HG03139 (cell line): ENCODE measurements around the gene UBC.
"Not testable (repeated sequence)": the region's sequence is repeated elsewhere in the genome, so short reads cannot be mapped to it uniquely, and the experiment has no call there.

Experiments
- ATAC-seq: cut with Tn5 transposase; IDR thresholded peaks from one replicate; pipeline ENCODE4 v1.9.1; 2021; ENCODE audit not compliant: unreplicated experiment

Gene UBC

DNA sequence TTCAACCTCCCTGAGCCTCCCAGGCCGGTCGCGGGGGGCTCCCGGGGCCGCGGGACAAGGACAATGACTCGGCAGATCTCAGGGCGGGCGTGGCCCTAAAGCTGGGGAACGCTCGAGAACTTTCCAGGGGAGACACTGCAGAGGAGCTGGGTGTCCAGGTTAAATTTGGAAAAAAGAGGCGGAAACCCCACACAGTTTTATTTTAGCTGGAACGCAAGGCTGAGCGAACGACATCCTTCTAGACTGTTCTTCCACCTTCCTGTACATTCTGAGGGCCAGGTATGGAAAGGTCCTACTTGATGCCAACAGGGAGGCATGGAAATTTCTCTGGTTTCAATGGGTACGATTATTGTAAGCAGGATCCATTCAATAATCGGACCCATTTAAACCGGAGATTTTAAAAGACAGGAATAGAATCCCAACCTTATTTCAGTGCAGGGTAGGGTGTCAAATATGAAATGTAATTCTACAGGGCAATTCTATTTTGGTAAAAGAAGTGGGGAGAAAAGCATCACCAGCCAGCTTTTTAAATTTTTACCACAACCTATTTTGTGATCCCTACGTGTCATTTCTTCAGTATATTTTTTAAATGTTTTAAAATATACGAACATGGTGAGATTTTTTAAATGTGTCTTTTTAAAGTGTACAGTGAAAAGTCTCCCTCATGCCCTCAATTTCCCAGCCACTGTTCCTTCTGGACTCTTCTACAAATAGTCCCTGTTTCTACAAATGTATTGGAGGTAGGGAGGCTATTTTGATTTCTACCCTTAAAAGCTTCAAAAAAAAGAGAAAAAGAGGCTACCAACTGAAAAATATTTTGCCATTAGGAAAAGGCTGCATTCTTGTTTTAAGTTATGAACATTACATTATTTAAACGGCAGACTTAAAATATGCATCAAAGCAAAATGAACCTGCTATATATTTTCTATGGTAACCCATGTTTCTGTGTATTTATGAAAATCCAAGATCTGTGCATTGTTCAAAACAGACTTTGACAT, 1.1 kb upstream of the UBC start:
- no peak for ATAC-seq

DNA sequence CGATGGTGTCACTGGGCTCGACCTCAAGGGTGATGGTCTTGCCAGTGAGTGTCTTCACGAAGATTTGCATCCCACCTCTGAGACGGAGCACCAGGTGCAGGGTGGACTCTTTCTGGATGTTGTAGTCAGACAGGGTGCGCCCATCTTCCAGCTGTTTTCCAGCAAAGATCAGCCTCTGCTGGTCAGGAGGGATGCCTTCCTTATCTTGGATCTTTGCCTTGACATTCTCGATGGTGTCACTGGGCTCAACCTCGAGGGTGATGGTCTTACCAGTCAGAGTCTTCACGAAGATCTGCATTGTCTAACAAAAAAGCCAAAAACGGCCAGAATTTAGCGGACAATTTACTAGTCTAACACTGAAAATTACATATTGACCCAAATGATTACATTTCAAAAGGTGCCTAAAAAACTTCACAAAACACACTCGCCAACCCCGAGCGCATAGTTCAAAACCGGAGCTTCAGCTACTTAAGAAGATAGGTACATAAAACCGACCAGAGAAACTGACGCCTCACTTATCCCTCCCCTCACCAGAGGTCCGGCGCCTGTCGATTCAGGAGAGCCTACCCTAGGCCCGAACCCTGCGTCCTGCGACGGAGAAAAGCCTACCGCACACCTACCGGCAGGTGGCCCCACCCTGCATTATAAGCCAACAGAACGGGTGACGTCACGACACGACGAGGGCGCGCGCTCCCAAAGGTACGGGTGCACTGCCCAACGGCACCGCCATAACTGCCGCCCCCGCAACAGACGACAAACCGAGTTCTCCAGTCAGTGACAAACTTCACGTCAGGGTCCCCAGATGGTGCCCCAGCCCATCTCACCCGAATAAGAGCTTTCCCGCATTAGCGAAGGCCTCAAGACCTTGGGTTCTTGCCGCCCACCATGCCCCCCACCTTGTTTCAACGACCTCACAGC, 717 bp downstream of the UBC start:
- ATAC-seq = no peak

DNA sequence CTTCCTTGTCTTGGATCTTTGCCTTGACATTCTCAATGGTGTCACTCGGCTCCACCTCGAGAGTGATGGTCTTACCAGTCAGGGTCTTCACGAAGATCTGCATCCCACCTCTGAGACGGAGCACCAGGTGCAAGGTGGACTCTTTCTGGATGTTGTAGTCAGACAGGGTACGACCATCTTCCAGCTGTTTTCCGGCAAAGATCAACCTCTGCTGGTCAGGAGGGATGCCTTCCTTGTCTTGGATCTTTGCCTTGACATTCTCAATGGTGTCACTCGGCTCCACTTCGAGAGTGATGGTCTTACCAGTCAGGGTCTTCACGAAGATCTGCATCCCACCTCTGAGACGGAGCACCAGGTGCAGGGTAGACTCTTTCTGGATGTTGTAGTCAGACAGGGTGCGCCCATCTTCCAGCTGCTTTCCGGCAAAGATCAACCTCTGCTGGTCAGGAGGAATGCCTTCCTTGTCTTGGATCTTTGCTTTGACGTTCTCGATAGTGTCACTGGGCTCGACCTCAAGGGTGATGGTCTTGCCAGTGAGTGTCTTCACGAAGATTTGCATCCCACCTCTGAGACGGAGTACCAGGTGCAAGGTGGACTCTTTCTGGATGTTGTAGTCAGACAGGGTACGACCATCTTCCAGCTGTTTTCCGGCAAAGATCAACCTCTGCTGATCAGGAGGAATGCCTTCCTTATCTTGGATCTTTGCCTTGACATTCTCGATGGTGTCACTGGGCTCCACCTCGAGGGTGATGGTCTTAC, 1.7 kb downstream of the UBC start:
- ATAC-seq = not testable (repeated sequence)

- ATAC-seq = not testable (repeated sequence)
These were observed 2.9 kb downstream of the UBC start for GRCh38 chr12:124911521-124911920.

- ATAC-seq = no peak
These were observed 3.6 kb downstream of the UBC start for GRCh38 chr12:124910561-124911478.

- ATAC-seq = no peak
These were observed 4.5 kb downstream of the UBC start for GRCh38 chr12:124909831-124910560.

DNA sequence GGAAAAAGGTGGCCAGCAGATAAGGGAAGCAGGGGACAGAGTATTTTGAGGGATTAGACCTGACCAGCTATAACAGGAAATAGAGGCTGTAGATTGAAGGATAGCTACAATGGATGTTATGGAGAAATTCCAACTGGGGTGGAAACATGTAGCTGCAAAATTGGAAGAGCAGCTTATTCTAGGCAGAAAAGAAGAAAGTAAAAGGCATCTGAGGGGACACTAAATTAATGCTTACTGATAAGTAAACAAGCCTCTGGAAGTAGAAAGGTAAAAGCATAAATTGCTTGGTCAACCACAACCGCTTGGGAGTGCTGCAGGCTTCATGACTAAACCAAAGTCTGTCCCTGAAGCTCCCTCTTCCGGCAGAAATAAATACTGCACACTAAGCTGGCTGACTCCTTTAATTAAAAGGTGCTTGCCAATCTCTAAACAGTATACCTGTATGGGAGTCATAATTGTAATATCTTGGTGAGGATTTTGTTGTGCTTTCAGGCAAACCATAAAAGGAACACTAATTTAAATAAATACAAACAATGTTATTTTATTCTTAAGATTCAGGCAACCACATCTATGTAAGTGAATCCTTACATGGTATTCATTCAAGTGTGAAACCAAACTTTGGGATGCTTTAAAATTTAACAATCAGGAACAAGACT, 7.7 kb downstream of the UBC start:
- ATAC-seq = peak; percentile 77

DNA sequence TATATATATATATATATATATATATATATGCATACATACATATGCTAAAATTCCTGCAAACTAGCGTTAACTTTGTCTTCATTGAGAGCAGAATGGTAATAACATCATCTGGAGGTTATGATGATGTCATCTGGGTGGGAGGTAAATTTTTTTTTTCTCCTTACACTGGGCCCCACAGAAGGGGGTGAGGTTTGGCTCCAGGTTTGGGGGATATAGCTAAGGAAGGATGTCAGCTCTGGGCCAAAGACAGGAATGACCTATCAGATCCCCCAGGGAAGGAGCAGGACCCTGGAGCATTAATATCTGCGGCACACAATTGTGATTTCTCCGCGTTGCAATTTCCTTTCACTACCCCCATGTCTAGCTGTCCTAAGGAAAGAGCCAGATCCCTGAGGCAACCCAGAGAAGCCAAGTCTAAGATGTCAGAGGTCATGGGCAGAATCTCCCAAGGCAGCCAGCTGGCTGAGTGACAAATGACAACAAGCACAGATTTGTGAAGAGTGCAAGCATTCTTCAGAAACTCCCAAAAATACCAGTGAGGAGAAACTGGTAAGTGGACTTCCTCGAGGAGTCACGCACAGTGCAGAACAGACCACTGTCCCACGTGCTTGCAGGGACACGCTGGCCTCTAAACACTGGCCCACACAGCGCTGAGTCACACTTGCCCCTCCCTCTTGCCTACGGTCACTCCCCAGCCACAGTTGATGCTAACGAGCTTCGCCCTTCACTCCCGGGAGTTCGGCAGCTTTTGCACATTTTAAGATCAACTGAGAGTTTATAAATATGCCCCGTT, 9.9 kb downstream of the UBC start:
- ATAC-seq = no peak

GRCh38 chr12:124902916-124903315, 11.5 kb downstream of the UBC start:
- no peak for ATAC-seq

DNA sequence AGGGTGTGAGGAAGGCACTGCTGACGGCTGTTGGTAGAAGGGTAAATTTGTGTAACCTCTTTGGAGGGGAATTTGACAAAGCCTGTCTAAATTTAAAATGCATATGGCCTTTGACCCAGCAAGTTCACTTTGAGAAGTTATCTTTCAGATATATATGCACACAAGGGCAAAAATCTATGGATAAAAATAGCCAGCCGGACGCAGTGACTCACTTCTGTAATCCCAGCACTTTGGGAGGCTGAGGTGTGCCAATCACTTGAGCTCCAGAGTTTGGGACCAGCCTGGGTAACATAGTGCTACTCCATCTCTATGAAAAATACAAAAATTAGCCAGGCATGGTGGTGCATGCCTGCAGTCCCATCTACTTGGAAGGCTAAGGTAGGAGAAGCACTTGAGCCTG, 13.4 kb downstream of the UBC start:
- no peak for ATAC-seq

GRCh38 chr12:124900345-124900795, 14.1 kb downstream of the UBC start:
- not testable (repeated sequence) for ATAC-seq

GRCh38 chr12:124898923-124899294, 15.5 kb downstream of the UBC start:
- no peak for ATAC-seq

- no peak for ATAC-seq
These were observed 16.1 kb downstream of the UBC start for GRCh38 chr12:124898200-124898922.

DNA sequence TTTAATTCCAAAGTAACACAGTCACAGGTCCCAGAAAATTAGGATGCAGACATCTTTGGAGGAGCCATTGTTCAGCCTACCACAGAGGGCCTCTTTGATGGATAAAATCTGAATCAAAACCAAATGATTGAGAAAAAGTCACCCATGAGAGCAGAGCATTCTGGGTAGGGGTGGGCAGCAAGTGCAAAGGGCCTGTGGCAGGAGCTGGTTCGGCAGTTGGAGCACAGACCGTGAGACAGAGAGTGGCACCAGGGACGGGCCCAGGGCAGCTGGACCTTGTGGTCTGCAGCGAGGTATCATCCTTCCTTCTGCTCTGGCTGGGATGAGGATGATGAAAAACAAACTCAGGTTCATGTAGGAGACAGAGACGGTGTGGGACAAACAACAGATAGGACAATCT, 18.0 kb downstream of the UBC start:
- no peak for ATAC-seq

- peak; percentile 47 for ATAC-seq
These were observed 20.5 kb downstream of the UBC start for GRCh38 chr12:124893792-124894516.

- no peak for ATAC-seq
These were observed 26.2 kb downstream of the UBC start for GRCh38 chr12:124888260-124888659.
